Measurements from ENCODE around the gene BLM.
"Not testable (repeated sequence)": the region's sequence is repeated elsewhere in the genome, so short reads cannot be mapped to it uniquely, and the experiment has no call there.

BLM gene

GRCh38 chr15:90691982-90692773 lies 25.0 kb upstream of the BLM start:
- no peak for DNase-seq

GRCh38 chr15:90694987-90695386 lies 22.2 kb upstream of the BLM start:
- DNase-seq: no peak

- no peak for DNase-seq
These were observed 20.0 kb upstream of the BLM start for GRCh38 chr15:90697175-90697574.

- no peak for DNase-seq
These were observed 18.5 kb upstream of the BLM start for GRCh38 chr15:90698629-90699028.

DNA sequence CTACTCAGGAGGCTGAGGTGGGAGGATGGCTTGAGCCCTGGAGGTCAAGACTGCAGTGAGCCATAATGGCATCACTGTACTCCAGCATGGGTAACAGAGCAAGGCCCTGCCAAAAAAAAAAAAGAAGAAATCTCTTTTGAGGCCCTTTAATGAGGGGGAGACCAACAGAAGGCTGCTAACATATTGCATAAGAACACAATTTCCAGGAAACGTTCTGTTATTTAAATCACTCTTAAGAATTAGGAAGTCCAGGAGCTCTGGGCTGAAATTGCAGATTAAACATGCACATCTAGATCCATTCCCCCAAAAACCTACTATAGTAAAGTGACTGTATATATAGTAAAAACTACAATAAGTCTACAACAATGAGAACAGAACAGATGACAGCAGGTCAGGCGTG lies 16.1 kb upstream of the BLM start:
- DNase-seq: no peak

- DNase-seq: no peak
These were observed 15.1 kb upstream of the BLM start for GRCh38 chr15:90701880-90702630.

GRCh38 chr15:90703455-90703854 lies 13.7 kb upstream of the BLM start:
- DNase-seq: no peak

- no peak for DNase-seq
These were observed 11.9 kb upstream of the BLM start for GRCh38 chr15:90705212-90705611.

DNA sequence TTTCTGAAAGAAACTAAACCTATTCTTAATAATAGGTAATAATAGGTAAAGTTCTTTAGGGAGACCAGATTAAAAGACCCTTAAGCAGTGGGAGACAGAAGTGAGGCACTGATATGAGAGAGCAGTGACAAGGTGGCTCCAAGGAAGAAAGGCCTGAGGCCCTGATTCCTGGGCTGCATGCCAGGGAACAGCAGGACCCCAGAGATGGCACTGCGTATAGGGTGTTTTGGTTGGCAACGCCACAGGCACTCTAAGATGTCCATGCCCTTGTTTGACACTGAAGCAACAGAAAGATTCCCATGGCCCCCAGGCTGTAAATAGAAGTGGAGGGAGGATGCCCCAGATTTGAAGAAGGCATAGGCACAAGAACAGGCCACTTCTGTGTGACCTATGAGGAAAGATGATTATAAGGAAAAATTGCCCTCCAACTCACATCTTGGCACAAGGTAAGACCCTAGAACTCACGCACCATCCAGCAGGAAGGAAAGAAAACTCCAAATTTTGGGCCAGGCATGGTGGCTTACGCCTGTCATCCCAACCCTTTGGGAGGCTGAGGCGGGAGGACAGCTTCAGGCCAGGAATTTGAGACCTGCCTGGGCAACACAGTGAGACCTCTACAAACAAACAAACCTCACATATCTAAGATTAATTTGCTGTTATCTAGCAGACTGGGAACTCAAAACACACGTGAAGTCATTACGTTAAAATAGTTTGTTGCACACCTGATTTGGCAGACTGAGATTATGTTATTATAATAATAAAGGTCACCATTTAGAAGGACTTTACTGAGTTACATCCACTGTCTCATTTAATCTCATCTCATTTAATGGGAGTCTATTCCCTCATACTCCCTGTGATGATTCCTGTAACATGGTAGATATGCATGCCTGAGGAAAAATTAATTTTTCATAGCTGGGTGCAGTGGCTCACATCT lies 10.5 kb upstream of the BLM start:
- no peak for DNase-seq

DNA sequence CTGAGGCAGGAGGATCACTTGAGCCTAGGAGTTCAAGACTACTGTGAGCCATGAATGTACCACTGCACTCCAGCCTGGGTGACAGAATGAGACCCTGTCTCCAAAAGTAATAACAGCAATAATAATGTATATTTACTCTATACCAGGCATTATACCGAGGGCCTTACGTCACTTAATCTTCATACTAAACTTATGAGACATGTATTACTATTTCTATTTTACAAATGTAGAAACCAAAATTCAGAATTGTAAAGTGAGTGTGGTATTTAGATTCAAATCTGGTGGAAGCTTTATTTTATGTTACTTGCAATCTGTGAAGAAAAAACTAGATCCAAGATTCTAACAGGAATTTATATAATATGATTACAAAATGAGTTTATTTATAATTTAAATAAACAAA lies 9.7 kb upstream of the BLM start:
- DNase-seq: no peak

GRCh38 chr15:90708516-90708915 lies 8.6 kb upstream of the BLM start:
- no peak for DNase-seq

DNA sequence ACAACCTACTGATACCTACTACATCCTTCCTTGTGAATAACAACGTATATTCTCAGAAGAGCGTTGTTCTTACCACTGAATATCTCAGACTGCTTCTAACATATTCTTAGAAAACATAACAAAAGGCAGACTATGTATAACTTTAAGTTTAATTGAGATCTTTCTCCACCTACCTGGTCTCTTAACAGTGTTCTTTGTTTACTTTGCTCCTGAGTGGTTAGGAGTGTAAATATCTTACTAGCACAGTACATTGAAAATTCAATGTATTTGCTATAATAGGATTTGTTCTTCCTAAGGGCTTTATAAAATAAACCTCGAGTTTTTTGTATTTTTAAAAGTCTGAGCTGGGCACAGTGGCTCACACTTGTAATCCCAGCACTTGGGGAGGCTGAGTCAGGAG lies 7.9 kb upstream of the BLM start:
- DNase-seq: no peak

DNA sequence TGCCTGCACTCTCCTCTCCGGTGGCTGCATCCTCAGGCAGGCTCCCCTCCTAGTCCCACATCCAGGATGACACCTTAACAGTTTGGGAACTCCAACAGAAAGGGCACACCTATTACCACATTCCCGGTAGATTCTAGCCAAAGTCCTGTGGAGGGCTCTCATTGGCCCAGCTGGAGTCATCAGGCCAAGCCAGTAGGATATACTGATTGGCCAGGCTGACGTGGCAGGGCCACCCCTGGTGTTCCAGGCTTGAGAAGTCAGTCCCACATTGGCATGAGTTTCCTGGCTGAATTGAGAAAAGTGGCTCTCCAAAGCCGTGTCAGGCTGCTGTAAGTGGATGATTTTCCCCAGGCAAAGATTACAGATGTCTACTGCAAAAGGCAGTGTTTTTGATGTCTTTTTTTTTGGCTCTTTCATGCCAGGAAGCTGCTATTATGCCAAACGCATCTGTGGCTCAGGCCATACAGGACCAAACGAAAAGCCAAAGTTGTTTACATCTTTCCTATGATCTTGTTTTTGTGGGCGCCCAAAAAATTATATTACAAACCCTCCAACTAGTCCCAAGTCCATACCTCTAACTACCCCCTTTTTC lies 6.6 kb upstream of the BLM start:
- no peak for DNase-seq

DNA sequence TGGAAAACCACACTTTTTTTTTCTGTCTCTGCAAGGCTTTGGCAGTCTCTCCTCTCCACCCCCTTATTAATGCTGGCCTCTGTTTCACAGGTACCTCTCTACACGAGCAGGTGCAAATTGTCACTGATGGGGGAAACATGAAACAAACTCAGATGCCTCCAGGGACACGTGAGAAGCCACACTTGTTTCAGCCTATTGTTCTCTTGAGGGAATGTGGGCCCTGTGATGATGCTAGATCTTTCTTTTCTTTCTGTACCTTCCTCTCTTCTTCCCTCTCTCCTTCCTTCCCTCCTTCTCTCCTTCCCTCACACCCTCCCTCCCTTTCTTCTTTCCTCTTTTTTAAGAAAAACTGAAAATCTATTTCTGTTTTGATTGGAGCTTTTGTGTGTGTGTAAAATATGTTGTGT lies 5.7 kb upstream of the BLM start:
- no peak for DNase-seq

DNA sequence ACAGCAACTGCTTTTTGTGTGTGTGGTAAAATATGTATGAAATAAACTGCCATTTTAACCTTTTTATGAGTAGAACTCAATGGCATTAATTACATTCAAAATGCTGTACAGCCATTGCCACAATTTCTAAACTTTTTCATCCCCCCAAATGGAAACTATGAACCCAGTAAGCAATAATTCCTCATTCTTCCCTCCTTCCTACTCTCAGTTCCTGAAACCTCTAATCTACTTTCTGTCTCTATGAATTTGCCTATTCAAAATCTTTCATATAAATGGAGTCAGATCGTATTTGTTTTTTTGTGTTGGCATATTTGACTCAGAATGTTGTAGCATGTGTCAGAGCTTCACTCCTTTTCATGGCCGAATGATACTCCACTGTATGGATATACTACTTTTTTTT lies 5.3 kb upstream of the BLM start:
- DNase-seq: no peak

DNA sequence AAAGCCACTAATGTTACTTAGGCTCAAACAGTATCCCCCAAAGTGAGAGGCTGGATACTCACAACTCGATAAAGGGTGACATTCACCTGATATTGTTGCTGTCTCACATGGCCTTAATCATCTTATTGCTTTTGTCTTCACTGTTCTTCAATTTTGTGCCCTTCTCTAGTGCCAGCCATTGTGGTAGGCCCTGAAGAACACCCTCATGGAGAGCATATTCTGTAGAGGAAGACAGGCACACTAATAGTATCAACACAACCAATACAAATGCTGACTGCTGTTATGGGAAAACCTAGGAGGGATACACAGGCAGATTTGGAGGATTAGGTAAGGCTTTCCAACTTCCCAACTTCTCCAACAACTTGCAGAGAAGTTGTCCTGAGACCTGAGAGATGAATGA lies 4.1 kb upstream of the BLM start:
- DNase-seq: no peak

GRCh38 chr15:90716317-90716975 lies 700 bp upstream of the BLM start:
- no peak for DNase-seq

DNA sequence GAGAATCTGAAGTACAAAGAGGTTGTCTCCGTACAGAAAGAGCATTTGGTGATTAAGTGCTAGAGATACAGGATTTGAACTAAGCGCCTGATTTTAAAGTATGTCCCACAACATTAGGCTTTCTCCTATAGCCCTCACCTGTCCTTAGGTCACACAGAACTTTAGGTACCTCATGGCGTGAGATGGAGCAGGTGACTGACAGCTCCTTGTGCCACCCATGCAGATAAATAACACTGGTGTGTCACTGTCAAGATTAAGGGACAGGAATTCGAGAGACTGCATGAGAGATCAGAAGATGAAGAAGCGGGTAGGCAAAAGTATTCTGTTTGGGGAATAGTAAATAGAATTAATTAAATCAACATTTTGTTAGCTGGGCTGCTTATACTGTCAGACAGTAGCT lies 1.1 kb downstream of the BLM start:
- DNase-seq: no peak

DNA sequence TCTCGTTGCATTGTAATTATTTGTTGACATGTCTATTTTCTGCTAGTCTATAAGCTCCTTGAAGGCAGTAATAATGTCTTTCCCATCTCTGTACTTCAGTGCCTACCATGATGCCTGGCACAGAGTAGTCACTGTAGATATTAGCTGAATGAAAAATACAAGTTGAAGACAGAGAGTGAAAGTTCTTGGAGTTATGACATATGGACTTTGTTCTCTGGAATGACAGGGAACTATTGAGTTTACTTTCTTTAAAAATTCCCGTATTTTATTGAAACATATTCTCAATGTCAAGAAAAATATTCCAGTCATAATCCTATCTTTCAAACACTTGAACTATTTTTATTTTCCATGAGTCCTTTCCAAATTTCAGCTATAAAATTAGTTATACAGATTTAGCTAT lies 3.0 kb downstream of the BLM start:
- DNase-seq: no peak

DNA sequence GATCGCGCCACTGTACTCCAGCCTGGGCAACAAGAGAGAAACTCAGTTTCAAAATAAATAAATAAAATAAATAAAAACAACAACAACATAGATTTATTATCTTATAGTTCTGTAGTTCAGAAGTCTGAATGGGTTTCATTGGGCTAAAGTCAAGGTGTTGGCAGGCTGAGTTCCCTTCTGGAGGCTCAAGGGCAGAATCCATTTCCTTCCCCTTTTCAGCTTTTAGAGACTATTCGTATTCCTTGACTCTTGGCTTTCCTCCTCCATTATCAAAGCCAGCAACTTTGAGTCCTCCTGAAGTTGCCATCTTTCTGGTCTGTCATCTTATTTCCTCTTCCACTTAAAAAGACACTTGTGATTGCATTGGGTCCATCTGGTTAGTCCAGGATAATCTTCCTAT lies 12.1 kb downstream of the BLM start:
- no peak for DNase-seq

DNA sequence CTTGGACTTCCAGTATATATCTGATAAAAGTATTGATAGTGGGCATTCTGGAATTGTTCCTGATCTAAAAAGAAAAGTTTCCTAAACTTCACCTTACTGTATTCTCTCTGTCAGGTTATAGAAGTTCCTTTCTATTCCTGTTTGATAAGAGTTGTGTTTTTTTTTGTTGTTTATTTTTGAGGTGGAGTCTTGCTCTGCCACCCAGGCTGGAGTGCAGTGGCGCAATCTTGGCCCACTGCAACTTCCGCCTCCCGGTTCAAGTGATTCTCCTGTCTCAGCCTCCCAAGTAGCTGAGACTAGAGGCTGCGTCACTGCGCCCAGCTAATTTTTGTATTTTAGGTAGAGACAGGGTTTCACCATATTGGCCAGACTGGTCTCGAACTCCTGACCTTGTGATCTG lies 13.1 kb downstream of the BLM start:
- DNase-seq: no peak

DNA sequence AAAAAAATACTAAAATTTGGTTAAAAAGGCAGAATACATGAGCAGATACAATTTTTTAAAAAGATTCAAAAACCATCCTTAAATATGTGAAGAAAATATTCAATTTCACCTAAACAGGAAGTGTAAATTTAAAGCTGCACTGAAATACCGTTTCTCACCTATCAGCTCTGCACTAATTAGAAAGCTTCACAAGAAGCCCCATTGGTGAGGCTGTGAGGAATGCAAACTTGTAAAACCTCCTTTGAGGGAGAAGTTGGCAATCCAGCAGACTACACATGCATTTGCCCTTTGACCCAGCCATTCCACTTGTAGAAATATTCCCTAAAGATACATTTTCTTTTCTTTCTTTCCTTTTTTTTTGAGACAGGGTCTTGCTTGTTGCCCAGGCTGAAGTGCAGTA lies 18.8 kb downstream of the BLM start:
- DNase-seq: no peak

- DNase-seq: not testable (repeated sequence)
These were observed 23.4 kb downstream of the BLM start for GRCh38 chr15:90740545-90740944.

Measured in NCI-H510A treated with DMSO at 0.1 percent for 48 hours (cell line).